ENCODE measurements around the gene UST.
"Not testable (repeated sequence)": the region's sequence is repeated elsewhere in the genome, so short reads cannot be mapped to it uniquely, and the experiment has no call there.

Gene UST

GRCh38 chr6:149102324-149102723, 355.5 kb downstream of the UST start:
- no peak for DNase-seq

DNA sequence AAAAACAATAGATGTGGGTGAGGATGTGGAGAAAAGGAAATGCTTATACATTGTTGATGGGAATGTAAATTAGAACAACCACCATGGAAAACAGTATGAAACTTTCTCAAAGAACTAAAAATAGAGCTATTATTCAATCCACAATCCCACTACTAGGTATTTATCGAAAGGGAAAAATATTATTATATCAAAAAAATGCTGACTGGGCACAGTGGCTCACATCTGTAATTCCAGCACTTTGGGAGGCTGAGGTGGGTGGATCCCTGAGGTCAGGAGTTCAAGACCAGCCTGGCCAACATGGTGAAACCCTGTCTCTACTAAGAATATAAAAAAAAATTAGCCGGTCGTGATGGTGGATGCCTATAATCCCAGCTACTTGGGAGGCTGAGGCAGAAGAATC, 357.1 kb downstream of the UST start:
- DNase-seq = not testable (repeated sequence)

- no peak for DNase-seq
Observed at GRCh38 chr6:149107520-149107919, 360.7 kb downstream of the UST start.

- no peak for DNase-seq
Observed at GRCh38 chr6:149108038-149108748, 361.4 kb downstream of the UST start.

GRCh38 chr6:149108749-149109100, 361.9 kb downstream of the UST start:
- no peak for DNase-seq

- DNase-seq = no peak
Observed at GRCh38 chr6:149109397-149110070, 362.7 kb downstream of the UST start.

DNA sequence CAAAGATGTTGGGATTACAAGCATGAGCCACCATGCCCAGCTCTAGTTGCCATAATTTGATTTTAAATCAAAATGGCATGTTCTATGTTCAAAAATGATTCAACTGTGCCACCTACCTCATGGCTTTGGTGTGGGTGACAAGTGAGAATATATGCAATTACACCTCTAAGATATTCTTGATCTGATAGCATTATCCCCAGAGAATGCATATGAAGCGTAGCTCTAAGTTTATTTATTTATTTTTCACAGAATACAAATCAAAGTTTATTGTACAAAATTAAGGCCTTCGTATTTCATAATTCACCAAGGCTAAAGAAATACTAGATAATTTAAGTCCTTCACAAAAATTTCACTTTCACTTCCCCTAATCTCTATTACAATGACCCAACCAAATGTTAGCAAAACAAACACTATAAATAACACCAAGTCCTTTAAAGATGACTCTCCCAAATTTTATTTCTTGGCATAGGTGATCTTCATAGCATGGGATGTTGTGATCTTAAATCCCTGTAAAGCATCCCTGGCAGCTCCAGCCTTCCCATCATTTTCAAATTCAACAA, 364.8 kb downstream of the UST start:
- no peak for DNase-seq

- DNase-seq = no peak
Observed at GRCh38 chr6:149112976-149113375, 366.1 kb downstream of the UST start.

GRCh38 chr6:149114167-149114566, 367.3 kb downstream of the UST start:
- DNase-seq = no peak

GRCh38 chr6:149118737-149119653, 372.2 kb downstream of the UST start:
- peak; percentile 94 for DNase-seq

DNA sequence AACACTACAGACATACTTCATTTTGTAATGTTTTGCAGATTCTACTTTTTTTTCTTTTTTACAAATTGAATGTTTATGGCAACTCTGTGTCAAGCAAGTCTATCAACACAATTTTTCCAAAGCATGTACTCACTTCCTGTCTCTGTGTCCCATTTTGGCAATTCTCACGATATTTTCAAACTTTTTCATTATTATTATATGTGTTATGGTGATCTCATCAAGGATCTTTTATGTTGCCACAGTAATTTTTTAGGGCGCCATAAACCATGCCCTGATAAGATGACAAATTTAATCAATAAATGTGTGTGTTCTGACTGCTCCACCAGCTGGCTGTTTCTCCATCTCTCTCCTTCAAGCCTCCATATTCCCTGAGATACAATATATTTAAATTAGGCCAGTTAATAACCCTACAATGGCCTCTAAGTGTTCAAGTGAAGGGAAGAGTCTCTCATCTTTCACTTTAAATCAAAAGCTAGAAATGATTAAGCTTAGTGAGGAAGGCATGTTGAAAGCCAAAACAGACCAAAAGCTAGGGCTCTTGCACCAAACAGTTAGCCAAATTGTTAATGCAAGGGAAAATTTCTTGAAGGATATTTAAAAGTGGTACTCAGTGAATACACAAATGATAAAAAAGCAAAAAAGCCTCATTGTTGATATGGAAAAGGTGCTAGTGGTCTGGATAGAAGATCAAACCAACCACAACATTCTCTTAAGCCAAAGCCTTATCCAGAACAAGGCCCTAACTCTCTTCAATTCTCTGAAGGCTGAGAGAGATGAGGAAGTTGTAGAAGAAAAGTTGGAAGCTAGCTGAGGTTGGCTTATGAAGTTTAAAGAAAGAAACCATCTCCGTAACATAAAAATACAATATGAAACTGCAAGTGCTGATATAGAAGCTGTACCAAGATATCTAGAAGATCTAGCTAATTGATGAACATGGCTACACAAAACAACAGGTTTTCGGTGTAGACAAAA, 376.3 kb downstream of the UST start:
- DNase-seq = no peak

DNA sequence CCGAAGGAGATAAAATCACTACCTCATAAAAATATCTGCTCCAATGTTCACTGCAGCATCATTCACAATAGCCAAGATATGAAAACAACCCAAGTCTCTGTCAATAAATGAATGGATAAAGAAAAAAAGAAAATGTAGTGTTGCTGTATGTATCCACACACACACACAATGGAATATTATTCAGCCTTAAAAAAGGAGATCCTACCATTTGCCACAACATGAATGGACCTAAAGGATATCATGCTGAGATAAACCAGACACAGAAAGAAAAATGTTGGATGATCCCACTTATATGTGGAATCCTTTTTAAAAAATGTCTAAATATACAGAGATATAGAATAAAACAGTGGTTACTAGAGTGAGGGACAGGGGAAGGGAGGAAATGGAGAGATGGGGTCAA, 378.5 kb downstream of the UST start:
- no peak for DNase-seq

Measured in hematopoietic multipotent progenitor cell treated with erythropoietin and hydrocortisone succinate and interleukin-3 and kit ligand, for 4 days (in vitro differentiated cells).